WI38 (cell line): Measurements from ENCODE around the gene PTK7.
"Not testable (repeated sequence)": the region's sequence is repeated elsewhere in the genome, so short reads cannot be mapped to it uniquely, and the experiment has no call there.

Source experiments
- H3K4me3 ChIP-seq: 2 replicates; pipeline ENCODE4 v1.5.1; 2011; ENCODE audit warnings: low read depth, mild to moderate bottlenecking, control low read depth, low read length
- CTCF ChIP-seq: IDR thresholded peaks from 2 replicates; pipeline ENCODE4 v1.5.1; 2012; ENCODE audit warnings: low read depth, mild to moderate bottlenecking, control low read depth, low read length

Gene PTK7

GRCh38 chr6:43035495-43036194, 40.5 kb upstream of the PTK7 start:
- TF ChIP-seq CTCF: no peak
- no peak overlapping the region for H3K4me3 ChIP-seq

GRCh38 chr6:43036712-43037111, 39.4 kb upstream of the PTK7 start:
- H3K4me3 ChIP-seq: no peak overlapping the region
- no peak for TF ChIP-seq CTCF

GRCh38 chr6:43037197-43037596, 38.9 kb upstream of the PTK7 start:
- TF ChIP-seq CTCF: no peak

GRCh38 chr6:43037706-43038105, 38.4 kb upstream of the PTK7 start:
- no peak overlapping the region for H3K4me3 ChIP-seq
- TF ChIP-seq CTCF: no peak

More at GRCh38 chr6:43037197-43037596, 38.9 kb upstream of the PTK7 start:
- H3K4me3 ChIP-seq: no peak overlapping the region

GRCh38 chr6:43038727-43039126, 37.4 kb upstream of the PTK7 start:
- no peak overlapping the region for H3K4me3 ChIP-seq
- TF ChIP-seq CTCF: no peak

- TF ChIP-seq CTCF: no peak
- no peak overlapping the region for H3K4me3 ChIP-seq
Observed at GRCh38 chr6:43040542-43041257, 35.4 kb upstream of the PTK7 start.

GRCh38 chr6:43041475-43041874, 34.6 kb upstream of the PTK7 start:
- H3K4me3 ChIP-seq: not testable (repeated sequence)

- no peak for TF ChIP-seq CTCF
- H3K4me3 ChIP-seq: no peak overlapping the region
Observed at GRCh38 chr6:43043310-43043709, 32.8 kb upstream of the PTK7 start.
